Endothelial cell (in vitro differentiated cells): Measurements from ENCODE around the gene FRK. TPM values are rescaled to one million over a fixed set of nuclear protein-coding genes. Genes with fewer than 3 reads are reported as not detected.

Experiments
- DNase-seq: peaks from one replicate; pipeline ENCODE4 v3.0.0; 2021; ENCODE audit warnings: low spot score
- H3K27ac Mint-ChIP-seq: one replicate; pipeline ENCODE4 v1.8.0; 2021; ENCODE audit warnings: mixed read lengths, inconsistent platforms; ENCODE audit not compliant: unreplicated experiment
- H3K27me3 Mint-ChIP-seq: one replicate; pipeline ENCODE4 v1.8.0; 2021; ENCODE audit warnings: mild to moderate bottlenecking, moderate library complexity, mixed read lengths, inconsistent platforms; ENCODE audit not compliant: unreplicated experiment
- H3K36me3 Mint-ChIP-seq: one replicate; pipeline ENCODE4 v1.8.0; 2021; ENCODE audit warnings: mild to moderate bottlenecking, low read depth, mixed read lengths, inconsistent platforms; ENCODE audit not compliant: unreplicated experiment
- H3K4me1 Mint-ChIP-seq: one replicate; pipeline ENCODE4 v1.8.0; 2021; ENCODE audit warnings: mild to moderate bottlenecking, mixed read lengths, inconsistent platforms; ENCODE audit not compliant: unreplicated experiment
- H3K4me3 Mint-ChIP-seq: one replicate; pipeline ENCODE4 v1.8.0; 2021; ENCODE audit warnings: mild to moderate bottlenecking, mixed read lengths, inconsistent platforms; ENCODE audit not compliant: unreplicated experiment
- H3K9me3 Mint-ChIP-seq: one replicate; pipeline ENCODE4 v1.8.0; 2021; ENCODE audit warnings: mixed read lengths, inconsistent platforms; ENCODE audit not compliant: unreplicated experiment
- CTCF ChIP-seq: fragments of 200-600 bp; sonication (generic); IDR thresholded peaks from one replicate; pipeline ENCODE4 v1.5.0; 2021; ENCODE audit warnings: antibody characterized with exemption; ENCODE audit not compliant: unreplicated experiment
- total RNA-seq: library from RNA; stranded (reverse); fragmentation: NEBNext Ultra II Directional; extraction: Animal tissue kit (Norgen Biotek cat#: 25700); gene quantifications from one replicate; pipeline ENCODE4 v1.2.1, GENCODE V29; 2021; ENCODE audit not compliant: unreplicated experiment

FRK gene
- total RNA-seq, 1 donor from 2014 or later: 0.08 TPM

GRCh38 chr6:116074732-116075390 is 14.2 kb upstream of the FRK start:
- Mint-ChIP-seq H3K4me1 (peaks cover 6% of the 10 kb centered on the region), H3K36me3 (no peaks in the 10 kb centered on the region), H3K27me3 (no peaks in the 10 kb centered on the region), H3K4me3 (no peak overlapping the region), H3K9me3 (no peaks in the 10 kb centered on the region), H3K27ac (no peak overlapping the region)
- no peak for TF ChIP-seq CTCF
- DNase-seq: no peak

GRCh38 chr6:116073765-116074440 is 13.2 kb upstream of the FRK start:
- Mint-ChIP-seq H3K9me3 (no peaks in the 10 kb centered on the region), H3K4me3 (no peak overlapping the region), H3K27me3 (no peaks in the 10 kb centered on the region), H3K36me3 (no peaks in the 10 kb centered on the region), H3K27ac (no peak overlapping the region), H3K4me1 (peaks cover 6% of the 10 kb centered on the region)
- no peak for TF ChIP-seq CTCF
- DNase-seq: no peak

GRCh38 chr6:116072368-116072767 is 11.7 kb upstream of the FRK start:
- Mint-ChIP-seq H3K27ac (no peak overlapping the region), H3K27me3 (no peaks in the 10 kb centered on the region), H3K4me3 (no peak overlapping the region), H3K4me1 (peaks cover 6% of the 10 kb centered on the region), H3K9me3 (no peaks in the 10 kb centered on the region), H3K36me3 (no peaks in the 10 kb centered on the region)
- TF ChIP-seq CTCF: no peak
- peak; percentile 9 for DNase-seq

GRCh38 chr6:116070616-116071389 is 10.1 kb upstream of the FRK start:
- Mint-ChIP-seq H3K36me3 (no peaks in the 10 kb centered on the region), H3K9me3 (no peaks in the 10 kb centered on the region), H3K4me1 (peaks cover 6% of the 10 kb centered on the region), H3K27ac (no peak overlapping the region), H3K27me3 (no peaks in the 10 kb centered on the region), H3K4me3 (no peak overlapping the region)
- no peak for TF ChIP-seq CTCF
- DNase-seq: no peak
